H1 (cell line): ENCODE measurements around the gene CHD9. TPM values are rescaled to one million over a fixed set of nuclear protein-coding genes. Genes with fewer than 3 reads are reported as not detected.

ENCODE experiments used
- CTCF ChIA-PET: fragments of 300-600 bp; sonication (Branson Sonifier 250); formaldehyde crosslinking; loops from one replicate; lab custom pipeline; 2021; ENCODE audit not compliant: partially characterized antibody; lab: Charles Lee
- POLR2A ChIA-PET: fragments of 300-600 bp; sonication (Branson Sonifier 250); formaldehyde crosslinking; loops from one replicate; lab custom pipeline; 2021; ENCODE audit warnings: inconsistent platforms; ENCODE audit not compliant: partially characterized antibody; lab: Charles Lee
- DNase-seq, 2 experiments: peaks; one replicate each; pipeline versions ENCODE4 v3.0.0 to v3.0.0-alpha.2; 2010 to 2022; ENCODE audit warnings: low spot score in 2 of 2, low read depth in 1 of 2, mixed read lengths in 1 of 2
- FAIRE-seq: peaks from 2 replicates; lab custom pipeline; 2011; peaks lifted over from hg19 to GRCh38; lab: Jason Lieb, UNC
- H2AFZ ChIP-seq: 2 replicates; pipeline ENCODE4 v1.8.1; 2012; ENCODE audit warnings: low read length, inconsistent platforms
- H2AK5ac ChIP-seq: 2 replicates; pipeline ENCODE4 v1.6.1; 2013; ENCODE audit warnings: low read depth, low read length
- H2BK120ac ChIP-seq: replicated peaks from 2 replicates; pipeline ENCODE3; 2013; ENCODE audit warnings: low read depth, low read length, inconsistent platforms
- H2BK12ac ChIP-seq: 2 replicates; pipeline ENCODE4 v1.6.1; 2013; ENCODE audit warnings: low read depth, low read length
- H2BK15ac ChIP-seq: 2 replicates; pipeline ENCODE4 v1.6.1; 2013; ENCODE audit warnings: low read length
- H2BK20ac ChIP-seq: 2 replicates; pipeline ENCODE4 v1.6.1; 2013; ENCODE audit warnings: low read length
- H2BK5ac ChIP-seq: 2 replicates; pipeline ENCODE4 v1.6.1; 2013; ENCODE audit warnings: low read depth, low read length
- H3K14ac ChIP-seq: 2 replicates; pipeline ENCODE4 v1.6.1; 2013; ENCODE audit warnings: inconsistent platforms; ENCODE audit not compliant: insufficient read length
- H3K18ac ChIP-seq: 2 replicates; pipeline ENCODE4 v1.6.1; 2013; ENCODE audit warnings: low read length; ENCODE audit errors: extremely low read depth
- H3K23ac ChIP-seq: 2 replicates; pipeline ENCODE4 v1.6.1; 2013; ENCODE audit warnings: inconsistent platforms; ENCODE audit not compliant: insufficient read length
- H3K23me2 ChIP-seq: 2 replicates; pipeline ENCODE4 v1.6.1; 2013; ENCODE audit warnings: low read depth, low read length
- H3K27ac ChIP-seq: 2 replicates; pipeline ENCODE4 v1.6.1; 2011; ENCODE audit warnings: low read depth, low read length, inconsistent platforms
- H3K27me3 ChIP-seq, 4 experiments: replicated peaks in 1 of 4; 1 replicate in 1 of 4; 2 replicates in 3 of 4; pipeline versions ENCODE4 v1.6.1 to v1.8.1; 2011 to 2013; ENCODE audit warnings: low read length in 3 of 4, mild to moderate bottlenecking in 3 of 4, inconsistent platforms in 2 of 4, mixed read lengths in 2 of 4, moderate library complexity in 1 of 4; ENCODE audit not compliant: control insufficient read depth in 3 of 4, insufficient read depth in 3 of 4; ENCODE audit errors: extremely low read depth in 1 of 4
- H3K36me3 ChIP-seq, 4 experiments: 2 replicates each; pipeline versions ENCODE4 v1.6.1 to v1.8.1; 2011 to 2013; ENCODE audit warnings: mild to moderate bottlenecking in 4 of 4, low read length in 3 of 4, moderate library complexity in 2 of 4, control low read depth in 1 of 4, inconsistent platforms in 1 of 4; ENCODE audit not compliant: insufficient read depth in 4 of 4, control insufficient read depth in 2 of 4
- H3K4ac ChIP-seq: replicated peaks from 2 replicates; pipeline ENCODE3; 2013; ENCODE audit warnings: low read length, low read depth, mixed read lengths, inconsistent platforms; ENCODE audit not compliant: insufficient read length
- H3K4me1 ChIP-seq, 4 experiments: replicated peaks in 1 of 4; 1 replicate in 1 of 4; 2 replicates in 3 of 4; pipeline versions ENCODE4 v1.6.1 to v1.8.1; 2011 to 2013; ENCODE audit warnings: low read length in 3 of 4, inconsistent platforms in 2 of 4, mixed read lengths in 1 of 4; ENCODE audit not compliant: insufficient read depth in 4 of 4, control insufficient read depth in 3 of 4
- H3K4me2 ChIP-seq, 2 experiments: 2 replicates each; pipeline versions ENCODE4 v1.6.1 to v1.8.1; 2011 to 2013; ENCODE audit warnings: low read depth in 2 of 2, low read length in 2 of 2, control low read depth in 1 of 2, inconsistent platforms in 1 of 2, mild to moderate bottlenecking in 1 of 2; ENCODE audit not compliant: insufficient read depth in 1 of 2
- H3K4me3 ChIP-seq, 4 experiments: fragments of 200-600, 300-600 bp in 1 of 4; sonication (generic), shearing (Covaris generic), sonication (Bioruptor Twin) in 1 of 4; 2 replicates each; pipeline versions ENCODE4 v1.5.1 to v1.8.1; 2011 to 2016; ENCODE audit warnings: low read length in 4 of 4, low read depth in 3 of 4, control low read depth in 2 of 4, inconsistent platforms in 2 of 4, mild to moderate bottlenecking in 2 of 4, mixed read lengths in 1 of 4, moderate library complexity in 1 of 4; ENCODE audit not compliant: insufficient read depth in 2 of 4; ENCODE audit errors: extremely low read depth in 1 of 4
- H3K56ac ChIP-seq: replicated peaks from 2 replicates; pipeline ENCODE3; 2013; ENCODE audit warnings: low read depth, mild to moderate bottlenecking, mixed read lengths, low read length, inconsistent platforms; ENCODE audit not compliant: insufficient read length
- H3K79me1 ChIP-seq: 2 replicates; pipeline ENCODE4 v1.6.1; 2013; ENCODE audit warnings: low read depth, low read length, control low read depth
- H3K79me2 ChIP-seq, 2 experiments: 2 replicates each; pipeline versions ENCODE4 v1.6.1 to v1.8.1; 2012 to 2013; ENCODE audit warnings: low read length in 2 of 2, mild to moderate bottlenecking in 2 of 2, inconsistent platforms in 1 of 2; ENCODE audit not compliant: insufficient read depth in 2 of 2, control insufficient read depth in 1 of 2
- H3K9ac ChIP-seq, 4 experiments: replicated peaks in 1 of 4; 1 replicate in 1 of 4; 2 replicates in 3 of 4; pipeline versions ENCODE4 v1.6.1 to v1.8.1; 2011 to 2013; ENCODE audit warnings: low read depth in 3 of 4, low read length in 3 of 4, control low read depth in 2 of 4, mild to moderate bottlenecking in 2 of 4, moderate library complexity in 2 of 4, inconsistent platforms in 1 of 4; ENCODE audit errors: extremely low read depth in 1 of 4
- H3K9me3 ChIP-seq, 2 experiments: 2 replicates each; pipeline versions ENCODE4 v1.6.1 to v1.8.1; 2012 to 2013; ENCODE audit warnings: mild to moderate bottlenecking in 2 of 2, moderate library complexity in 2 of 2, control low read depth in 1 of 2, inconsistent platforms in 1 of 2, low read depth in 1 of 2, low read length in 1 of 2, mixed read lengths in 1 of 2; ENCODE audit not compliant: insufficient read depth in 2 of 2
- H4K20me1 ChIP-seq, 2 experiments: replicated peaks in 1 of 2; 2 replicates each; pipeline versions ENCODE3 to v1.8.1; 2011 to 2013; ENCODE audit warnings: inconsistent platforms in 2 of 2, low read length in 2 of 2, mild to moderate bottlenecking in 1 of 2; ENCODE audit not compliant: insufficient read depth in 2 of 2, control insufficient read depth in 1 of 2
- H4K5ac ChIP-seq: 2 replicates; pipeline ENCODE4 v1.6.1; 2013; ENCODE audit warnings: low read length, low read depth, mixed read lengths, inconsistent platforms; ENCODE audit not compliant: insufficient read length
- H4K8ac ChIP-seq: 2 replicates; pipeline ENCODE4 v1.8.0; 2013; ENCODE audit warnings: mild to moderate bottlenecking, moderate library complexity, low read length, inconsistent platforms; ENCODE audit not compliant: insufficient read depth; ENCODE audit errors: extremely low read depth
- H4K91ac ChIP-seq: replicated peaks from 2 replicates; pipeline ENCODE3; 2013; ENCODE audit warnings: low read length, mixed read lengths, inconsistent platforms; ENCODE audit not compliant: insufficient read length
- EZH2 ChIP-seq: fragments of 200-600 bp; sonication (generic); IDR thresholded peaks from 2 replicates; pipeline ENCODE4 v1.7.1; 2012; ENCODE audit warnings: low read depth, mild to moderate bottlenecking, moderate library complexity, low read length, inconsistent platforms; ENCODE audit not compliant: severe bottlenecking
- NRF1 ChIP-seq: IDR thresholded peaks from 2 replicates; pipeline ENCODE4 v1.6.1; 2011; ENCODE audit warnings: mild to moderate bottlenecking, low read depth, low read length, improper control_type of control experiment
- POLR2A ChIP-seq, 2 experiments: IDR thresholded peaks; 1 replicate in 1 of 2; 2 replicates in 1 of 2; pipeline ENCODE4 v1.6.1; 2011; ENCODE audit warnings: low read depth in 2 of 2, low read length in 2 of 2, mild to moderate bottlenecking in 2 of 2; ENCODE audit errors: control extremely low read depth in 1 of 2
- WGBS, 2 experiments: shearing (Covaris generic) in 1 of 2; methylation state at CpG; one replicate each; pipeline versions ENCODE4 v1.1.6 to v1.1.7; 2013 to 2015; ENCODE audit warnings: low lambda C conversion rate in 2 of 2, mixed read lengths in 2 of 2, inconsistent platforms in 1 of 2, low coverage in 1 of 2, missing lambda C conversion rate in 1 of 2; ENCODE audit not compliant: insufficient replicate concordance in 2 of 2, insufficient coverage in 1 of 2, insufficient read length in 1 of 2; ENCODE audit errors: extremely low coverage in 1 of 2, missing lambda C conversion rate in 1 of 2; 5-methylcytosine and 5-hydroxymethylcytosine counted together
- polyA plus RNA-seq, 7 experiments: library from polyadenylated mRNA; depleted of rRNA in 3 of 7; stranded (reverse) in 5 of 7; unstranded in 2 of 7; fragments of >200 nt in 5 of 7; fragments of 200-250 nt in 2 of 7; gene quantifications; 1 replicate in 5 of 7; 2 replicates in 1 of 7; 4 replicates in 1 of 7; pipeline versions ENCODE4 v1.2.1 to v1.2.3, GENCODE V29; 2011 to 2013; ENCODE audit warnings: missing spikeins in 2 of 7, mixed read lengths in 2 of 7
- total RNA-seq: library from RNA; stranded (reverse); fragmentation: NEBNext Ultra II Directional; extraction: Animal tissue kit (Norgen Biotek cat#: 25700); gene quantifications from 2 replicates; pipeline ENCODE4 v1.2.1, GENCODE V29; 2021
- TF ChIP-seq, protein P1 (sequence below): IDR thresholded peaks from 2 replicates; pipeline ENCODE4 v1.6.1; 2012; ENCODE audit warnings: inconsistent platforms
- TF ChIP-seq, protein P2 (sequence below): IDR thresholded peaks from 2 replicates; pipeline ENCODE4 v1.6.1; 2012; ENCODE audit warnings: low read length, inconsistent platforms

Gene CHD9
- total and polyA plus RNA-seq, 2 of the 8 experiments (the other 6 are each of a cell fraction or from before 2014, with no cell fraction given), result 9.9 to 32.4 TPM

DNA sequence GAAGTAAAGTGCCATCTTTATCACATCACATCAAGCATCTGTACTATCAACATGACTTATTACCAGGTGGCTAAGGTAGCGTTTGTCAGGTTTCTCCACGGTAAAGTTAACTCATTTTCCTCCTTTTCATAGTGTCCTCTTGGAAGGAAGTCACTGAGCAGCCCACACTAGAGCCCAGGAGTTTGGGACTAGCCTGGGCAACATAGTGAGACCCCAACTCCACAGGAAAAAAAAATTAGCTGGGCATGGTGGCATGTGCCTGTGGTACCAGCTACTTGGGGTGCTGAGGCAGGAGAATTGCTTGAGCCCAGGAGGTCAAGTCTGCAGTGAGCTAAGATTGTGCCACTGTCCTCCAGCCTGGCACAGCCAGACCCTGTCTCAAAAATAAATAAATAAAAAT lies 12.9 kb downstream of the CHD9 start:
- FAIRE-seq, result no peak
- WGBS, 2 experiments, result 96% methylated on average over 2 of the region's 2 CpGs; no CpG with 5 or more reads in 1 of the 2 experiments
- Histone ChIP-seq H2BK12ac (no peak overlapping the region), H3K36me3 (no peaks in the 10 kb centered on the region; a peak in 1 of 8 replicates), H3K4me2 (no peak overlapping the region), H3K23me2 (no peaks in the 10 kb centered on the region; the same call in 1 of the 2 replicates), H3K9me3 (no peaks in the 10 kb centered on the region), H2BK20ac (no peak overlapping the region), H3K79me1 (peaks cover 8% of the 10 kb centered on the region; the same call in 1 of the 2 replicates), H3K56ac (no peak overlapping the region), H2AFZ (no peak overlapping the region), H2BK15ac (no peak overlapping the region), H3K18ac (no peak overlapping the region), H2BK120ac (no peak overlapping the region), H3K4me3 (no peak overlapping the region), H3K27me3 (no peaks in the 10 kb centered on the region), H3K4ac (no peak overlapping the region), H4K91ac (no peak overlapping the region), H3K79me2 (peaks cover 0 to 15% of the 10 kb centered on the region in 2 experiments; a peak in 2 of 4 replicates), H2AK5ac (no peak overlapping the region), H3K23ac (no peak overlapping the region), H3K4me1 (peaks cover 0 to 8% (median 3%) of the 10 kb centered on the region in 4 experiments; a peak in 3 of 7 replicates), H4K8ac (no peak overlapping the region), H4K20me1 (no peaks in the 10 kb centered on the region), H3K27ac (no peak overlapping the region), H4K5ac (no peak overlapping the region), H3K9ac (no peak overlapping the region), H2BK5ac (no peak overlapping the region), H3K14ac (no peak overlapping the region)
- POLR2A ChIA-PET, result interaction anchor here (1.0 to 3.1 kb wide), 3 partner anchors 12 to 32 kb away, joined by 4 to 10 read pairs (median 4); partner anchors contain the start of gene CHD9
- CTCF ChIA-PET, result no interaction called here
- TF ChIP-seq, protein P1, sequence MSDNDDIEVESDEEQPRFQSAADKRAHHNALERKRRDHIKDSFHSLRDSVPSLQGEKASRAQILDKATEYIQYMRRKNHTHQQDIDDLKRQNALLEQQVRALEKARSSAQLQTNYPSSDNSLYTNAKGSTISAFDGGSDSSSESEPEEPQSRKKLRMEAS, result no peak
- TF ChIP-seq, protein P2, sequence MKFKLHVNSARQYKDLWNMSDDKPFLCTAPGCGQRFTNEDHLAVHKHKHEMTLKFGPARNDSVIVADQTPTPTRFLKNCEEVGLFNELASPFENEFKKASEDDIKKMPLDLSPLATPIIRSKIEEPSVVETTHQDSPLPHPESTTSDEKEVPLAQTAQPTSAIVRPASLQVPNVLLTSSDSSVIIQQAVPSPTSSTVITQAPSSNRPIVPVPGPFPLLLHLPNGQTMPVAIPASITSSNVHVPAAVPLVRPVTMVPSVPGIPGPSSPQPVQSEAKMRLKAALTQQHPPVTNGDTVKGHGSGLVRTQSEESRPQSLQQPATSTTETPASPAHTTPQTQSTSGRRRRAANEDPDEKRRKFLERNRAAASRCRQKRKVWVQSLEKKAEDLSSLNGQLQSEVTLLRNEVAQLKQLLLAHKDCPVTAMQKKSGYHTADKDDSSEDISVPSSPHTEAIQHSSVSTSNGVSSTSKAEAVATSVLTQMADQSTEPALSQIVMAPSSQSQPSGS, result no peak
- TF ChIP-seq POLR2A (IDR thresholded peaks at IDR 0.05; ENCODE audit: control extremely low read depth in 1 of 2, low read depth in 2 of 2, low read length in 2 of 2), result no peak
- TF ChIP-seq NRF1, result no peak
- no peak for TF ChIP-seq EZH2
- no peak for DNase-seq
